NCI-H146 treated with DMSO at 0.1 percent for 48 hours (cell line): Measurements from ENCODE around the gene FOXA1.

Experiments
- DNase-seq: peaks from one replicate; lab custom pipeline; 2025; ENCODE audit not compliant: unreplicated experiment; lab: John Stamatoyannopoulos, UW

The FOXA1 gene

DNA sequence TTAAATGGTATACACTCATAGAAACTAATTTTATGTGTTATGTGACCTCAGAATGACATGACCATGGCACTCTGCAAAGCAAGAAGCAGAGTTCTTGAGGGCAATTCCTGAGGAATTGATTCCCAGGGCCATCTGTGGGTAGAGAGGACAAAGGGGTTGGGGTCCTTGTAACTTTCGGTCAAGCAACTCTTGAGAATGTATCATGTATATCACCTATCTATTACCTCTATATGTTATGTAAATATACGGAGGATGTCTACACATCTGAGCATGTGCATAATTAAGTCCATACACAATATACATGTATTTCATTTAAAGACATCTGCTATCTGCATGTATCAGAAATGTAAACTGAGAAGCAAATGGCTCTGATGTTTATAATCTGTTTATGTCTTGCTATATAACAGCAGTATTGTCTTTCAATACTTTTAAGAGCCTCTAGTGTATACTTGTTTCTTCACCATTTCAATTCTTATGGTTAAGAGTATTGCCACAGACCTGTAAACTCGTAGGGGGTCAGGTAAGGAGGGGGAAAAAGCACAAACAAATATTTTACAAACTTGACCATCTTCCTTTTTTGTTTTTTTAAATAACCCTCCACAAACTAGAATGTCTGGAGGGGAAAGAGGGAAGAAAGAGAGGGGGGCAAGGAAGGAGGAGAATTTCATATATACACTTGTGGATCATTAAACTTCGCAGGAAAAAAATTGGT is 4.5 kb downstream of the FOXA1 start:
- peak; percentile 11 for DNase-seq

DNA sequence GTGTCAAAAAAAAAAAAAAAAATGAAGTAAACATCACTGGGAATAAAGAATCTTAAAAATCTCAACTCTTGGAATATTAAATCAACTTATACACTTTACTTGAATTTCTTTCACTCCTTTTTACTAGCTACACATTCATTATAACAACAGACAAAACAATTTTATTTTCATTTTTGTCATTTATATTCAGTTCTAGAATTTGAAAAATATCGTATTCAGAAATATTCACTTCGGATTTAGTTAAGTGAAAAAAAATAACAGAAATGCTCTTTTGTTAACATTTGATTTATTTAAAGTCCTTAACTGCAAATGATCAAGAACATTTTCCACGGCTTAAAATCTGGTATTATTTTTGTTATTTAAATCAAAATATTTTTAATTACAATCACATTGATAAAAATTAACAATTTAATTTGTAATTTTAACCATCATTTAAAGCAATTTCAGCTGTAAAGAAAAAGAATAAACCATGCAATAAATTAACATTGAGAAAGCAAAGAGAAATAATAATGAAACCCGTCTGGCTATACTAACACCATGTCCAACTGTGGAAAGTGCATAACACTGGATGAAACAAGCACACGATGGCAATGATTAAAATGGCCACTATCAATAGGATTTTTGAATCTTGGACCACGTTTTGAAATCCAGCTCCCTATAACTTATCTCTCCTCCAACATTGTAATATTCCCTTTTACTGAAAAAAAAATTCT is 5.2 kb downstream of the FOXA1 start:
- DNase-seq: peak; percentile 7

DNA sequence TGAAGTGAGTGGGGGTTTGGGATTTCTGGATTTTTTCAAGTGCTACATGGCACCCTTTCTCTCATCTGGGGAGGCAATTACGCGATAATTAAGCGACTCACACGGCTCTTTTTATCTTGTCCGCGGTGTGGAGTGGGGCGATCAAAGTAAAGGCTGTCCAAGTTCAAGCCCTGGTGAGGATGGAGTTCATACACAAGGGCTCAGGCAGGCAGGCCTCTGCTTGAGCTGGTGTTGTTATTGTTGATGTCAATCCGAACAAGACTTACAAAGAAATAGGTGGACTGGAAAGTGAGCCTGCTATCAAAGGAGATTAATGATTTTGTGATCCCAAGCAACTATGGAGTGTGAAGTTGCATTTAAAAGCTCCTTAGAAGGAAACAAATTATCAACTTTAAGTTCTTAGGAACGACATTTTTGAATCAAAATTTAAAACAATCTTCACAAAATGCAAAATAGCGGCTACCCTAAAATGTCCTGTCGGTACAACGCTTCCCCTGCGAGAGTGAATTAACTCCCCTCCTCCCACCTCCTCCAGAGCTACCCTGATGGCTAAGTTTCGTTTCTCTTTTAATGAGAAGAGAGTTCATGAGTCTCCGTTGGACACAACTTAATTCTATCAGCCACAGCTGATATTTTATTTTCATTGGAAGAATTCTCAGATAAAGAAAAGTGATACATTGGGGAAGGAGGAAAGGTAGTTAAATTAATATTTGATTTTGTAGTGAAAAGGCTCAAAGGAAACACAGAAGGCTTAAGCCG is 5.9 kb downstream of the FOXA1 start:
- DNase-seq: peak; percentile 47

DNA sequence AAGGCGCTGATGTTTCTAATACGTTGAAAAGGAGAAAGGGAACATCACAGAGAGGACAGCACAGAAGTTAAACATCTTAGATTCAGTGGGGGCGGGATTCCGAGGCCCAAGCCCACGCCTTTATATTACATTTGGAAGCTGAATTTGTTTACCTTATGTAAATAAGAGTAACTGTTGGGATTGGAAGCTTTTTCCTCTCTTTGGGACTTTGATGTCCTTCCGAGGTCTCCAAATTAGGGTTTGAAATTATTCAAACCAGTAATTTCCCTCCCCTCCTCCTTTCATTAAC is 6.4 kb downstream of the FOXA1 start:
- DNase-seq: peak; percentile 42

DNA sequence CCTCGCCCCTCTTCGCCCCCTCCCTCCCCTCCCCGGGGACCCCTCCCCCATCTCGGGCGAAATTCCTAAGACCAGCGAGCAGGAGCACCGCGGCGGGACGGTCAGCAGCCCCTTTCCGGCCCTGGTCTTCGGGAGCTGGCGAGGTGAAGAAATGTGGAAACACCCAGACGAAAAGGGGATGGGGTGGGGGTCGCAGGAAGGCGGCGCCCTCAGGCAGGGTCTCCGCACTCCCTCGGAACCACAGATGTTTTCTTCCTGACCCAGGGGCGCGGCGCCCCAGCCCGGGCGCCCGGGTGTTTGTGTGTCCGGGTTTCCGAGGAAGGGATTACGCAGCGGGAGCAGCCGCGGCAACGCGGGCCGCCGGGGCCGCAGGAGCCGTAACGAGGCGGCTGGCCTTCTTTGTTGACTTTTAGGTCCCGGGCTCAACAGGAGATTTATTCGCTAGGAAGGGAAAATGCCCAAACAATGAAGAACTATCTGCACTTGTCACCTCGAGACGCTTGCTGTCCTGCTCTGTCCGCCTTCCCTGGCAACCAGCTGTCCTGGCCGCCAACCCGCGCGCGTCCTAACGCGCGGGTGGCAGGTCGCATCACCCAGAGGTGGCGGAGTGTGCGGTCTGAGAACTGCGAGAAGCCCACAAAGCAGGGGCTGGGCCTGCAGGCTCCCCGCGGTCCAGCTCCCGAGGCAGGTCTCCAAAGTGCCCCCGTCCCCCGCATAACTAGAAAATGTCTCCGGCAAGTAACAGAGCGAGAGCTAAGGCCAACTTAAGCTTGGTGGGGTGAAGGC is 7.0 kb downstream of the FOXA1 start:
- peak; percentile 31 for DNase-seq

DNA sequence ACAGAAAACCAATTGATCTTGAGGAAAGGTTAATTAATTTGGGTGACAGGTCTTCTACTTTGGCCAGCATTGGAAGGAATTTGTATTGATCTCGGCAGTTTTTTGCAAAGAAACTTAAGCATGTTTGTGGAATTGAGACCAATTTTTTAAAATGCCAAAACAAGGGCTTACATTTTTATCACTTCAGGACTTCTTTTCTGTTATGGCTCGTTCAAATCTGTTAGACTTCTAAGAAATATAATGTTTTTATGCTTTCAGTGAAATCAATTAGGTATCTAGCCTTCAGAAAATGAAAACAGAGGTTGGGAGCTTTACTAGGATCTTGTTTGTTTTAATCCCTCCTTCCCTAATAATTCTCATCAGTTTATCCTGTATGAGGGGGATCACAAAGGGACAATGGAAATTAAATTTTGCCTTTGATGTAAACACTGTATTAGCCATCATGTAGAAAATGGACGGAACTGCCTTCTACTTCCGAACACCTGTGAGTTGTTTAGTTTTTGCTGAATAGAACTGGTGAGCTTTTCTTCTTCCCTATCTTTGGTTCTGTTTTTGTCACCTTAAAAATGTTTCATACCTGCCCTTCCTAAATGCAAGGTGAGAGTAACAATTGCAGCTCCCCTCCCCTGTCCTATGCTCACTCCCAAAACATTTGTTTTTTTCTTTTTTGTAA is 7.8 kb downstream of the FOXA1 start:
- peak; percentile 34 for DNase-seq

DNA sequence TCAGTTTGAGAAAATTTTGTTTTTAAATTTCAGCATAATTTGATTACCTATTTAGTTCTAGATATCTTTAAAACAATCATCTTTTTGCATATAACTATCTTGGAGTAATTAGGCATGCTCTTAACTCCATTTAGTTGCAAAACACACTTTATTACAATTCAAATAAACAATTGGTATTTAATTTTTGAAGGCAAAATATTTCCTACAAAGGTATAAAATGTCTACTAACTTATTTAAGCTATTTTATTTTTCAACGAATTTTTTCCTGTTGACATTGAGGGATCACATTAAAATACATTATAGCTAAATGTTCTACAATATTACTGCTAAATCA is 8.3 kb downstream of the FOXA1 start:
- no peak for DNase-seq

DNA sequence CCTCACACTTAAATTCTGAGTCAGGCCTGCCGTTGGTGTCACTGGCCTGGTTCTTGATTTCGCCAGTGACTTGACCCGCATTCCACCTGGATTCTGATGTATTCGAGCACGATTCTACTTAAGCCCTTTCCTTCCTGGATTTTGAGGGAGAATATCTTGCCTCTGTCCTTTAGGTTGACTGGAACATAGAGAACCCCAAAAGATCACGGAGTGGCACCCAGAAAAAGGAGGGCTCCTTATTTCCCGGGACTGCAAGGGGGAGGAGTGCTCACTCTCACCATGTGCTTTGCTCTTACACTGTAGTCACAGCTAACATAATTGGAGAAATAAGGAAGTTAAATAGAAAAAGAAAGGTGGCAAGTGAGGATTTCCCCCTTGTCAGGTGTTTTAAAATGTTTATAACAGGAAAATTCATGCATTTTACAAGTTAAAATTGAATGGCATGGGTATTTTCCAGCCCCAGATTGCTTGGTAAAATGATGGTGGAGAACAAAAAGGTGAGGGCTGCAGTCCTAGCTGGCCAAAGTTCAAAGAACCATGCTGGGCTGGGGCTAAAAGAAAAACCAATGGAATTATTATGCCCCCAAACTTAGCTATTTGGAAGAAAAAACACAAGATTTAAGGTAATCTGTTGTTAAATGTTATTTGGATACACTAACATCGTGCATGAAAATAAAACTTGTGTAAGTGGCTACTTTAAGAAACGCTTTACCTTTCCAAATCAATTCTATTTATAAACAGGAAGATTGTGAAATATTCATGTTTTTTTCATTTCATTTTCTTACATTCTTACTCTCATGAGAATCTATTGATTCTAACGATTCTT is 8.9 kb downstream of the FOXA1 start:
- no peak for DNase-seq

DNA sequence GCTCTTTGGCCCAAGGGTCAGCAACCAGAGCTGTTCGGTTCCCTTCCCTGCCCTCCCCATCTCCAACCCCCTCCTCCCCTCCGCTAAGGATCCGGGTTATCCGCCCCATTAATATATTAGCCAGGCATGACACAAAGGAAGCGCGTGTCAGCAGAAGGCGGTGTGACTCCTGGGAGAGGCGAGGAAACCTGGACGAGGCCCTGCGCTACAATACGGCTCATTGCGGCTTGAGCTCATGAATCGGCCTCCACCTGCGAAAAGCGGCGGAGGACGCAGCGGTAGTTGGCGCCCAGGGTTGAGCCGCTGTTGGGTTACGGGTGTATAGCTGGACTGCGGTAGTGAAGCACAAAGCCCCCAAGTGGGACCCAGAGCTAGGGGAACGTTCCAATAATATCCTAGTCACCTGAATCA is 9.9 kb downstream of the FOXA1 start:
- peak; percentile 52 for DNase-seq

DNA sequence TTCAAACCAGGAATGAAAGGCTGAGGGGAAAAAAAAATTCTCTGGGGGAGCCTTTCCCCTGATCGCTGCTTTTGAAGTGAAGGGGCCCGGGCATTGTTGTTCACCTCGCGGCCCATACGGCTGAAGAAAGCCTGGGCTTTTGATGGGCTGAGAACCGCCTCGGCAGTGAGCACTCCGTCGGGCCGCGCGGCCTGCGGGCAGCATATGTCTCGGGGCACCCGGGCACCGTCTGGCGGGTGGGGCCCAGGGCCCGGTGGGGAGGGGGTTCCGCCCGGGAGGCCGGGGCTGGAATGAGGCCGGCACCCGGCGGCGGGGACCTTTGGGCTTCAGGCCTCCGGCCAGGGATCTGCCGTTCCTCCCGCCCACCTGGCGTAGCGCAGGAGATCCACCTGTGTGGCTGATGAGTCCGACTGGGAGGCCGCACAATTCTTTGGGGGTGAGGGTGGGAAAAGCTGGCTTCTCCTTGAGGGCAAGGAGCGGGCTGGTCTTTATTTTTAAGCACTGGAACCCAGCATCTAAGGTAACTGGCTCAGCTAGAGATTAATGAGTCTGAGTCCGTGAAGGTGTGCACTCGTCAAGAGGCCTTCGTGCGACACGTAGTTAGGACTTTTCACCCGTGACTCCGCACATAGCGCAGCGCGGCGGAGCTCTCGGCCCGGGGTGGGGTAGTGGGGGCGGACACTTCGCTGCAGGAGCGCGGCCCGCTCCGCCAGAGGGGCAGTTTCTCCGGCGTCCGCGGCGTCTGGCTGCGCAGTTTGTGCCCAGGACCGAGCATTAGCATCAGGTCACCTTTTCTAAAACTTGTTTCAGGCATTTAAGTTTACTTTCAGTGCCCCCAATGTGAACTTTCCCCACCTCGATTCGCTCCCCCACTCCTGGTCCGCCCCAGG is 10.6 kb downstream of the FOXA1 start:
- DNase-seq: peak; percentile 45

DNA sequence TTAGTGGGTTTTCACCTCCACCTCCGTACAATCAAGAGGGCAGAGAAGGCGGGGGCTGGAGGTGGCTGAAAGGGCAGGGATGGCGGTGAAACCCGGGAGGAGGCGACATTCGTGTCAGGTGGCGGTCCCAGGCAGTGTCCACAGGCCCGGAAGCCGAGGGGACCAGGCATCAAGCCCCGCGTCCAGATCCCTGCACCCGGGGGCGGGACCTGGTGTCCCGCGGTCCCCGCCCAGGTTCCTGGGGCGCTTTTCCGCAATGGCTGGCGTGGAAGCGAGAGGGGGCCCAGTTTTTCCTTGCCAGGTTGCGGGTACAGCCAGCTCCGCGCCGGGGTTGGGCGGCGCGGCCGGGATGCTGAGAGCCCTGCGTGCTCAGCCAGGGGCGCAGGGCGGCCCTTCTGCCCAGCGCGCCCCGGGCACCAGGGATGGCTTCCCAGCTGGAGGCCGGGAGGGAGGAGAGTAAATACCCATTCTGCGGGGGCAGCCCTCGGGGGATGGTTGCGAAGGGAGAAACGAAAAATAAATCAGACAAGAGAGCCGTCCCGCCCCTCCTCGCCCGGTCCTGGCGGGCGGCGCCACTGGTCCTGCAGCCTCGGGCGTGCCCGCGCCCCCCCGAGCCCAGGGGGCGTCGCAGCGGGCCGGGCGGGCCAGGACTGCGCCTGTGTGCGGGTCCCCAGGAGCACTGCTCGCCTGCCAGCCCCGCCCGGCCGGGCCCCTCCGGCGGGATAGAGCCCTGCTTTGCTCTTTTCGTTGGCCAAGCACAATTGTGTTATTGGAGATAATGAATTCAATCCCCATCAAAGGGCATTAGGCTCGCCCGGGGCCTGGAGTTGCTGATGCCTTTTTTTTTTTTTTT is 11.5 kb downstream of the FOXA1 start:
- DNase-seq: peak; percentile 78

DNA sequence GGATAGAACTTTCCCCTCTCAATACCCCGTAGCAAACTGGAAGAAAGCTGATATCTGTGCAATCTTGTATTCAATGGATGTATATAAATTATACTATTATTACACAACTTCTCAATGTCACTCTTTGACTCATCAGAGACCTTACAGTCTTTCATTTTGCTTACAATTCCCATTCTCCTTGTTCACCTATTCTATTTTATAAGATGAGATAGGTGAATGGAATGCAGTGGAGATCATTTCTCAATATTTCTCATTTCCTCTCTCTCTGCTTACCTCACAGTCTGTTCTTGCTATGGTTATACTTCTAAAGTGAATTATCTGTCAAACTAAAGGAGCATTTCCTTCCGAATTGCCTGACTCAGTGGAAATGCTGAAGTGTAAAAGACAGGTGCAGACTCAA is 14.9 kb downstream of the FOXA1 start:
- DNase-seq: no peak

DNA sequence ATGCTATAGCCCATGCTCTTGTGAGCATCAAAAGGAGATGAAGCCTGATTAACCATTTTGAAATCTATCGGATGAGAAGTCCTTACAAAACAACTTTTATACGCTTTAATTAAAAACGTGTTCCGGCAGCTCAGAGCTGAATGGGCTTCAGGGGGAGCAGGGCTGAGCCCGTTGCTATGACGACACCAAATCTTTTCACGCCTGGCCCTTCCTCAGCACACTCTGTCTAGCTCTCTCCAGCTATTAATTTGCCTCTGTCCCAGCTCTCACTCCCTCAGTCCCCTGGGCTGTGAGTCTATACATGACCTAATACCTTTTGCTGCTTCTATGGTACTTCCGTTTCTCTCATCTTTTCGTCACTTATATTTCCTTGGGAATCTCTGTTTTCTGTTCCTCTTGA is 15.8 kb downstream of the FOXA1 start:
- DNase-seq: peak; percentile 16

DNA sequence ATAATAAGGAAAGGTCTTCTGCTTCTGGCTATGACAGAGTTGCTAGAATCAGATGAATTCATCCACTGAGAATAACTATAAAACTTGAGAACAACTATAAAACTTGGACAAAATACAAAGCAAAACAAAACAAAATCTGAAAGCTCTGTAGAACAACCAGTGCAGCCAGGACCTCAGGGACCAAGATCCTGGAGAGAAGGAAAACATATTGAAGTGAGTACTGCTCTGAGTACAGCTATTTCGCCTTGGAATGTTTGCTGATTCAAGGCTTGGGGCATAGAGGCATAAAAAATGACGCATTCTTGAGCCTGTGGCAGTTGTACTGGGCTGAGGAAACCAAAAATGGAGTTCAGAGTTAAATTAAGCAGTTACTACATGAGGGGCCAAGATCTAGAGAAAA is 21.7 kb downstream of the FOXA1 start:
- DNase-seq: no peak

DNA sequence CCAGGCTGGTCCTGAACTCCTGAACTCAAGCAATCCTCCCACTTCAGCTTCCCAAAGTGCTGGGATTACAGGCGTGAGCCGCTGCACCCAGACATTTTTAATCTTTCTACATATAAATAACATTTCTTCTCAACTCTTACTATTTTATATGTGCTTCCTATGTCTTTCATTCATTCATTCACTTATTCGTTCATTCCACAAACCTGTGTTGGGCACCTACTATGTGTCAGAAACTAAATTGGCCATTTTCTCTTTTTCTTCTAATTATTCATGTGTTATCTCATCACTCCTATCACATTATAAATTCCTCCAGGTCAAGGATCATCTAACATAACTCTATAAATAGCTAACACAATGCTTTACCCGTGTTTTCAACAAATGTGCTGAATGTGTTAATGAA is 23.7 kb downstream of the FOXA1 start:
- no peak for DNase-seq

DNA sequence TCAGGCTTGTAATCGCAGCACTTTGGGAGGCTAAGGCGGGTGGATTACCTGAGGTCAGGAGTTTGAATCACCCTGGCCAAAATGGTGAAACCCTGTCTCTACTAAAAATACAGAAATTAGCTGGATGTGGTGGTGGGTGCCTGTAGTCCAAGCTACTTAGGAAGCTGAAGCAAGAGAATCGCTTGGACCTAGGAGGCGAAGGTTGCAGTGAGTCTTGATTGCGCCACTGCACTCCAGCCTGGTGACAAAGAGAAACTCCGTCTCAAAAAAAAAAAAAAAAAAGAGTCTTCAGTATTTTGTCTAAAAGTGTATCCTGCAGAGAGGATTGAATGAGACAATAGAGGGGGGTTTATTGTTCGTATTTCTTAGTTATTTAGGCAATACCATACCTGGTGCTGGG is 25.3 kb downstream of the FOXA1 start:
- no peak for DNase-seq

DNA sequence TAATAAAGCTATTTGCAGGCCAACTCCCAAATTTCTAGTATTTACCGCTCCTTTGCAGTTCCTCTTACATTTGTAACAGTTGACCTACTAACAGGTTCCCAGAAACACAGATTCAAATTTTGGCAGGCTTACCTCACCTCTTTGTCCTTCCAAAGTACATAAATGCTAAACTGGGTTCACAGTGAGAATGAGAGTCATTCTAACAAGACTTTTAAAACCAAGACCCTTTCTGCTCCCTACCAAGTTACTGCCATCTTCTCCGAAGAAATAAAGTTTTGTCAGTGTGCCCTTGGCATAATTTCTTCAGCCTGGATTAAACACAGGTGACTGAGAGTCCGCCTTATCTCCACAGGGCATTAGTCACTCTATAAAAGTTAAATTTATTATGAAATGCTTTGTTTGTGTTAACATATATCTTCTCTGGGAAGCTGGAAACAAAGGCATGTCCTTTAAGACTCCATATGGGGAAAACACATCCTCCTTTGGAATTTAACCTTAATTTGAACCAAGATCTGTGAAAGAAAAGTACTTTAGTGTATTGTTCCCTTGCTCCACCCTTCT is 28.2 kb downstream of the FOXA1 start:
- no peak for DNase-seq

DNA sequence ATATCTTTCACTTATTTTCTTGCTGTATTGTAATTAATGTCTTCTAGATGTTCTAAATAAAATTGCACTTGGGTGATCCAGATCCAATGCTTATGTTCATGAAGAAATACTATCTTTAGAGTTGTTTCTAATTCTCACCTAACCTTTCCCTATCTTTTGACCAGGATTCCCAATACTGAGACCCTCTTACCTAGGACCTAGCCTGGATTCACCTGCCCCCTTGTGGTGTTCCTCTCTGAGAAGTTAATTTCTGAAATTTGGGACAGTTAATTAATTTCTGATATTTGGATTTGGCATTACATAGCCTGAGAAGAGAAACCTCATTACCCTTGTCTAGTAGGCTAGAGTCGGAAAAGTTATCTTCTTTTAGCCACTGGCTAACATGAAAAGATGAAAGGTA is 29.5 kb downstream of the FOXA1 start:
- peak; percentile 8 for DNase-seq
